ENCODE data around the gene PMM1.

PMM1 gene

GRCh38 chr22:41534219-41534618, 55.4 kb downstream of the PMM1 start:
- no peak for DNase-seq

GRCh38 chr22:41532908-41533825, 56.5 kb downstream of the PMM1 start:
- DNase-seq: peak; percentile 38 to 53

DNA sequence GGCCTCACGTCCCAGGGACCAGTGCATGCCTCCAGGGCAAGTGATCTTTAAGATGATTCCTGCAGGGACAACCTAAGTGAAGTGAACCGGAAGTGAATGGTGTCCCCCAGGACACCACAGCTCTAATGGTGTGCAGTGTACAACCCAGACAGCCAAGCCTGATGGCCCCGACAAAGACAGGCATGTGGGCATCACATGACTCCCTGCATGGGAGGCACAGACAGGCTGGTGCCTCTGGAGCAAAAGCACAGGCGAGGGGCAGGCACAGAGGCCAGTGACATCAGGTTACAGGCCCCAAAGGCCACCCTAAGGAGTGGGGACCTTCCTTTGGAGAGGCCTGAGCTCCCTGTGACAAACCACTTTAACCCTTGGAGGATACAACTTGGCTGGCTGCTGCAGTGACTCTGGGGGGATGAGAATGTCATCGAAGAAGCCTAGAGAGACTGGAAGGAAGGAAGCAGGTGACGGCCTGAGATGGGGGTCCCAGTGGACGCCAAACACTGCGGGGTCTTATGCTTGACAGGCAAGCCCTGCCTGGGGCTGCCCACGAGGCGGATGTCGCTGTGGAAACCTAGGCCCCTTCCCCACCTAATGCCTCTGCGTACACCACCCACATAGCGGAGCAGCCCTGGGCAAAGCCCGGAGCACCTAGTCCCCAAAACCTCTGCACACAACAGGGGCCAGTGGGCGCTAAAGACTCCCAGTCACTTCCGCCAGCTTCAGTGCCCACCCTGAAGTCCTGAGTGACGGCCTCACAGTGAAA, 57.7 kb downstream of the PMM1 start:
- DNase-seq: no peak

DNA sequence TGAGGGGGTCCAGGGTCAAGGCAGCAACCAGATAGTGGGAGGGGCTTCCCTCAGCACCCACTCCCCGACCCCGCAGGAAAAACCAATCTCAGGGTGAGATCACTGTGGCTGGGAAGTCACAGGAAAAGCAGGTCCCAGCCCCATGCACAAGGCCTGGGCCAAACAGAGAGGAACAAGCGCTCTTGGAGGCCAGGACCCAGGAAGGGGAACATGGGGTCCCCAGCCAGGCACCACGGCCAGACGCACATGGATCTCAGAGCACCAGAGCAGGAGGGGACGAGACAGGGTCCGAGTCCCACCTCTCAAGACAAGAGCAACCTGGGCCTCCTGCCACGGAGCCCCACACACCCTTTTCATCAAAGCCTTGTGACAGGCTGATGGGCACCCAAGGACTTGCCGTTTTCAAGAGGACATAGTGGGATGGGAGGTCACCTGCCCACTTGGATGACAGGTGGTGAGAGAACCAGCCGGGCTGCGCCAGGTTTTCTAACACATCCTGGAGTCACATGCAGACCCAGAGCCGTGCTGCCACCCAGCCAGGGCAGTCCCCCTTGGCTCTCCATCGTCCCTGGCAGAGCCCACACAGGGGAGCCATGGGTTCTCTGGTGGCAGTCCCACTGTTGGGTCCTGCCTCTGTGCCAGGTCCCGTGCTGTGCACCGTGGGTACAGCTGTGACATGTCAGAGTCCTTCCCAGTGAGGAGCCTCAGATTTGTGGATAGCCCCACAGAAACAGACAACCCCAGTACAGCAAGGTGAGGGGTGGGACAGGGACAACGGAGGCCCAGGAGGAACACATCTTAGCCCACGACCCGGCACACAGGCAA, 58.5 kb downstream of the PMM1 start:
- no peak for DNase-seq

DNA sequence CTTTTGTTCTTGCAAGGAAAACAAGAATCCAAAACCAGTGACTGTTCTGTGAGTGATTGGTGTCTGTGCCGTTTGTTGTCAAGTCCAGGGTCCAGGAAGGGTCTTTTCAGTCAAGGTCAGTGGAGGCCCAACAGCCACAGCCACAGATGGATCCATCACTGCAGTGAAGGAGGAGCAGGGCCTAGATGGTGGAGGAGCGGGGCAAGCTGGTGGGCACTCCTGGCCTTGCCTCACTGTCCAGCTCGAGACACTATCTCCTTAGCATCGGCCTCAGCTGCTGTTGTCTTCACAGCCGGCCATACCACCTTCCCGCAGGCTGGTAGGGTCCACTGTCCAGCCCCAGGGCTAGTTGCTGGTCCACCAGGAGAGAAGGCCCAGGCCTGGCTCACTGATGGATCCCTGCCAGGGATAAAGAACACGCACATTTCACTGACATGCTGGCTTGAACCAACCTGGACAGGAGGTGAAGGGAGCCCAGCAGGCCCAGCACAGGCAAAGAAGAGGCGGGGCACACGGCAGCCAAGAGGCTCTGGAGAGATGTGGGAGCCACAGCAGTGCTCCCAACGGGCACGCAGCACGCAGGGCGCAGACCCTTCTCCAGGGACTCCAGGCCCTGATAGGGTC, 60.6 kb downstream of the PMM1 start:
- no peak for DNase-seq

GRCh38 chr22:41528132-41528766, 61.4 kb downstream of the PMM1 start:
- DNase-seq: no peak
